ENCODE measurements around the gene MUC16.

MUC16 gene

DNA sequence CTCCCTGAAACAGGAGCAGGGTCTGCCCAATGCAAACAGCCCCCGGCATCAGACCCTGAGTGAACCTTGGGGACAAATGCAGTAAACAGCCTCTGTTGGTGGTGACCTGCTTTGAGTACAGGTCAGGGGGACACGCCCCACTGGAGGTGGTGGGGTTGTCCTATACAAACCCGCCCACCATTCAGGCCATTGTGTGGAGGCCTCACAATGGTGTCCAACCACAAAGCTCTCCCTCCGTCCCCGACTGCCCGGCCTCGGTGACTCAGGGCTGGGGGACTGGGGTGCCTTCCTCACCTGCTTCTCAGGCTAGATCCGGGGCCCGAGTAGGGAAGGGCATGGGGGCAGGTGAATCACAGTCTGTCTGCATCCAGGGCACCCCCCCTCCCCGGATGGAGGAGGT, 1.5 kb downstream of the MUC16 start:
- DNase-seq (ENCODE audit: low read depth in 2 of 2), result no peak

DNA sequence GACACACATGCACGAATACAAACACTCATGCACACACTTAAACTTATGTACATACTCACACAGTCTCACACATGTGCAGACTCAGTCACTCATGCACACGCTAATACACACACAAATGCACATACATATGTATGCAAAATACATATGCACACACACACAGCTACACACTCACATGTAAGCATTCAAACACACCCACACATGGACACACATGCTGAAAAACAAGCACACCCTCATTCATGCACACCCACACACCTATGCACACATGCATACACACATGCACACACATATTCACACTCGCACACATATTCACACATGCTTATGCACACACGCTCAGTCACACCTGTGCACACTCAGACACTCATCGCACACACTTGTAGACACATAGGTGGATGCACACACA, 9.3 kb downstream of the MUC16 start:
- no peak for DNase-seq (ENCODE audit: low read depth in 2 of 2)

DNA sequence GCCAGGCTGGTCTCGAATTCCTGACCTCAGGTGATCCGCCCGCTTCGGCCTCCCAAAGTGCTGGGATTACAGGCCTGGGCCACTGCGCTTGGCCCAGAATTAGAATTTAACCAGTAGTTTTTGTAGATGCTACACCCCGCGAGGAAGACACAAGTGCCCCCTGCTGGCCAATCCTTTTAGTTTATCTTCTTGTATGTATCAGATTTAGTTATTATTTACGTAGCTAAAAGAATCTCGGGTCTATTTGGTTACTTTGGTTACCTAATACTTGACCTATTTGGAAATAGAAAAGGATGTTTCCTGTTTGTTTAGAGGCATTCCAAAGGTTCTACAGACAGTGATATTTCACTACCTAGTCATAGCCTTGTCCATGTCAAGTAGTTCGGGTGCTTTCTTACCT, 22.0 kb downstream of the MUC16 start:
- DNase-seq (ENCODE audit: low read depth in 2 of 2), result no peak

DNA sequence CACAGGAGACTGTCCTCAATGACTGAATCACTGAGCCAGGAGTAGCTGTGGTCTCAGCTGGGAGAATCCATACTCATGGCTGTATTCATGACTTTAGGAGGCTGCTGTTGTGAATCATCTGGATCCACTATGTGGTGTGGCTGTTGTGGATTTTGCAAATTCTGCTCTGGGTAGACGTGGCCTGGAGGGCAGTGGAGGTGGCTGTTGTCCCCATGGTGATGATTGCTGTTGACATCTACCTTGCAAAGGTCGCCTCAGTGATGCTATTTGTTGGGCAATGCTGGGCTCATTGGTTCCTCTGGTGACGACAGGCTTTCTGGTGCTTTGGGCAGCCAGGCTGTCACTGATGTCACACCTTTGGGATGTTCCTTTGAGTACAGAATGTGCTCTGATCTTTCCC, 23.9 kb downstream of the MUC16 start:
- no peak for DNase-seq (ENCODE audit: low read depth in 2 of 2)

DNA sequence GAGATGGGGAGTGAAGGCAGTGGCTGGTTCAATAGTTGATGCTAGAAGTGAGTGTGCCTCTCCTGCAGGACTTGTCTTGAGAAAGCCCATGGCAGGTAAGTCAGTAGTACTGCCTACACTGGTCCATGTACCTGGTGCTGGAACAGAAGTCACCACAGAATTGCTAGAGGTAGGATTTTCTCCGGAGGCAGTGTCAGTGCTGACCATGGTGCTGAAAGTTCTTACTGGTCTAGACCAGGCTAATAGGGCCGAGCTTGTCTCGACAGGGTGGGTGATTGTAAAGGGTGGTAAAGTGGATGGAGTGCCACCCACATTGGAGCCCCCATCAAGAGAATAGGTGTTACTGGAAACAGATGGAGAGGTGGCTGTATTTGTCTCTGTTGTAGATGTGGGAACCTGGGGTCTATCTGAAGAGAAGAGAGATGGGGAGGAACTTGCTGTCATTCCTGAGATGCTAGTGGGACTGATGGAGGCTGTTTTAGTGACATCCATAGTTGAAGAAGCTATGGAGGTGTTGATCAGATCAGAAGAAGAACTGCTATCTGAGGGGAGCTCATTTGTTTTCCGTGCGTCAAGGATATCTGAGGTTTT, 36.6 kb downstream of the MUC16 start:
- DNase-seq (ENCODE audit: low read depth in 2 of 2), result no peak

DNA sequence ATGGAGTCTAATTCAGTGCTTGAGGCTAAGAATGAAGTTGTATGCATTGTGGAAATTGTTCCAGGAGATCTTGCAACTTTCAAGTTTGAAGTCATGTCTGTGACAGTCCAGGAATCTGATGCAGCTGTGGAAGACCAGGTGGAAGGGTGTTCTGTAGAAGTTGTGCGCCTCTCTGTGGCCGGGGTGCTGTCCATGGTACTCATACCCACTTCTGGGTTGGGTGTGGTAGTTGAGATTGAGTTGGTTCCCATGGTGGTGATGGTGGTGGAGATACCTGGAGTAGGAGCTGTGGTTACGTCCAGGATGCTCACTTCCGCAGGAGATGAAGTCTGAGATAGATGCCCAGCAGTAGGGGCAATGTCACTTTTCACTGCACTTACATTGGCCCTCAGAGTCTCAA, 44.3 kb downstream of the MUC16 start:
- no peak for DNase-seq (ENCODE audit: low read depth in 2 of 2)
